GM21528 (cell line): ENCODE measurements around the gene CYP4A22.
"Not testable (repeated sequence)": the region's sequence is repeated elsewhere in the genome, so short reads cannot be mapped to it uniquely, and the experiment has no call there.

Experiments used
- ATAC-seq: cut with Tn5 transposase; IDR thresholded peaks from one replicate; pipeline ENCODE4 v1.9.1; 2021; ENCODE audit warnings: mild to moderate bottlenecking, moderate library complexity; ENCODE audit not compliant: unreplicated experiment, low FRiP score

Gene CYP4A22, protein sequence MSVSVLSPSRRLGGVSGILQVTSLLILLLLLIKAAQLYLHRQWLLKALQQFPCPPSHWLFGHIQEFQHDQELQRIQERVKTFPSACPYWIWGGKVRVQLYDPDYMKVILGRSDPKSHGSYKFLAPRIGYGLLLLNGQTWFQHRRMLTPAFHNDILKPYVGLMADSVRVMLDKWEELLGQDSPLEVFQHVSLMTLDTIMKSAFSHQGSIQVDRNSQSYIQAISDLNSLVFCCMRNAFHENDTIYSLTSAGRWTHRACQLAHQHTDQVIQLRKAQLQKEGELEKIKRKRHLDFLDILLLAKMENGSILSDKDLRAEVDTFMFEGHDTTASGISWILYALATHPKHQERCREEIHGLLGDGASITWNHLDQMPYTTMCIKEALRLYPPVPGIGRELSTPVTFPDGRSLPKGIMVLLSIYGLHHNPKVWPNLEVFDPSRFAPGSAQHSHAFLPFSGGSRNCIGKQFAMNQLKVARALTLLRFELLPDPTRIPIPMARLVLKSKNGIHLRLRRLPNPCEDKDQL

DNA sequence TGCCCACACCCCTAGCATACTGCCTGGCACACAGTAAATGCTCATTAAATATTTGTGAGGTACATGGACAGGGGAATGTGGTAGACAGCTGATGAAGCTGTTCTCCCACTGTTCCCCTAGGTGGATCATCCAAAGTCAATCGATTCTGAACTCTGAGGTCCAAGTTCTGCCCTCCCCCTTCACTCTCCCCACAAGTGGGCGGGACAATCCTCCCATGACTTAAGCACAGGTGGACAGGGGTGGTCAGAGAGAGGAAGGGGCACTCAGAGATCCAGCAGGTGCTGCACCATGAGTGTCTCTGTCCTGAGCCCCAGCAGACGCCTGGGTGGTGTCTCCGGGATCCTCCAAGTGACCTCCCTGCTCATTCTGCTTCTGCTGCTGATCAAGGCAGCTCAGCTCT lies at the start of gene CYP4A22:
CYP4A22 (plus strand) TSS at position 244 of the 400 bp plus-strand sequence; CDS start at position 289, 45 bp downstream.
- ATAC-seq = no peak

DNA sequence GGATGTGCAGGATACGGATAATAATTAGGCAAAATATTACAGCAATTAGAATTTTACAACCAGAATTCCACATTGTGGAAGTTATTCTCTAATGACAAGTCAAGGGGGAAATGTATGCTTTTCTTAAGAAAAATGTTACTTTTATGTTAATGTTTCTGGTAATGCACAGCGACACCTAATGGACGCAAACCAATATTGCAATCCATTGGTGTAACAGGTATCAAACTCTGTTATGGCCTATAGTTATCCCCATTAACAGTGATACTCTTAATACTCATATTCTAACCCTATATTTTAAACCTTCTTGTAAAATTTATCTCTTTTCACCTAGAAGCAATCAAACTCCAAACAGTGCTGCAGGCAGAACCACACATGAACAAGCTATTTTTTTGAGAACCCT lies 47.9 kb upstream of the CYP4A22 start:
- not testable (repeated sequence) for ATAC-seq

DNA sequence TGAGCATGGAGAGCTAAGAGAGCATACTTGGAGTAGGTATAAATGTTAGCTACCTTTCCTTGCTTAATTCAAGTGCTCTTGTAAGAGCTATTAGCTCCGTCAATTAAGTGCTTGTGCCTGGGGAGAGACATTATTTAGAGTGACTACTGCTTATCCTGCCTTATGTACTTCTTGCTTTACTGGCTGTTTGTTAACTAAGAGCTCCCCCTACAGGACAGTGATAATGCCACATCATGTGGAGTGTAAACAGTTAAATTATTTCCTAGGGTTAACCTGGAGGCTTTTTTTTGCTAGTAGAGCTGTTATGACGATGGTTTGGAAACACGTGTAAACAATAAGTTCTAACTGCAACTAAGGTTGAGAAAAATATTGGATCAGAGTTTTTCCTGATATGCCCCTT lies 45.8 kb upstream of the CYP4A22 start:
- not testable (repeated sequence) for ATAC-seq

DNA sequence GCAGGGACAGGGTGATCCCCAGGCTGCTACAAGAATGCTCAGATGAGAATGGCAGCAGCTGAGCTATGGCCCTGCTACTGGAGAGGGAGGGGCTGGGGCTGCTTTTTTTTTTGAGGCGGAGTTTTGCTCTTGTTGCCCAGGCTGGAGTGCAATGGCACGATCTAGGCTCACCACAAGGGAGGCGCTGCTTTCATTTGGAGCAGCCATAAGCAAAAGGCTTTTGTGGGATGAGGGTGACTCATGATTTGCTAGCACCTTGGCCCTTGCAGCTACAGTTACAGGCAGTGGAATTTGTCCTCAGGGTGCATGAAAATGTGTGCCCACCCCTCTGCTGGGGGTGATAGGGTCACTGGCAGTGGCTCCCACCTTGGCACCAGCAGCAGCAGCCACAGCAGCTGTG lies 32.4 kb upstream of the CYP4A22 start:
- ATAC-seq = no peak

DNA sequence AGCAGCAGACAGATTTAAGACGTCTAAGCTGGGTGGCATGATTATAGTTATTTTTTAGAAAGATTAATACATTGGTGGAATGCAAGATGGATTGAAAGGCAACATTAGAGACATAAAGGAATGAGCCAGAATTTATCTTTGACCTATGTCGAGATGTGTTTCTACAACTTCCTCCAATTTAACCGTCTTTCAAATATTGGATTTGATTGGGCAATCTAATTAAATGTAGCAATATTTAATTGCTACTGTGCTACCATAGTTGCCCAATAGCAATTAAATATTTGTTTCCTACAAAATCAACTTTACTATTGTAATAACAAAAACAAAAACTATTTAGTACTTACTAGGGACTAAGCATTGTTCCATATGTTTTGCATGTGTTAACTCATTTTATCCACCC lies 30.4 kb upstream of the CYP4A22 start:
- no peak for ATAC-seq

DNA sequence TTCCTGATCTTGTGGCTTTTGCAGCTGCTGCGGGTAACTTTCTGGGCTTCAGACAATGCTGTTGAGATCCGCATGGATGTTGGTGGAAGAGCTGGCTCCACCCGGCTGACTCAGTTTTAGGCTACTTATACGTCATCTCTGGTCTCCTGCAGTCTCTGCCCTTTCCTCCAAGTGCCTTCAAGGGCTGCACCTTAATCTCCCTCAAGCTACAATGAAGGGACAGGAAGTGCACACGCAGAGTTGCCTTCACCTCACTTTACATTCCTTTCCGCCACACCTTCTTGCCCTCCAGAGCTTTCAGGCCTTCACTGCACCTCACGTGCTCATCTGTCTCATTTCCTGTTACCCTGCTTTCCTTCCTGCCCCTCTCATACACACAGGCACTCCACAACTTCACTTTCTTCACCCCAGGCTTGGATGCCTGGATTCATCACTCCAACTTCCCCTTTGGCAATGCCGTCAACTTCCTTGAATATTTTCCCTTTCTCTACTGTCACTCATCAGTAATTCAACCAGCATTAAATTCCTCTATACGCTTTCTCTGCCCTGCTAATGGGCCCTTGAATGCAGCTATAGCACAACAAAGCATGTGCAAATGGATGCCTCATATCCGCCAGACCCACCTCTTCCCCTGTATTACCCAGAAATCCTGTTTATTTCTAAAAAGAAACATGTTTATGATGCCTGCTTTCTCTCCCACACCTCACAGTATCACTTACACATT lies 29.2 kb upstream of the CYP4A22 start:
- not testable (repeated sequence) for ATAC-seq

DNA sequence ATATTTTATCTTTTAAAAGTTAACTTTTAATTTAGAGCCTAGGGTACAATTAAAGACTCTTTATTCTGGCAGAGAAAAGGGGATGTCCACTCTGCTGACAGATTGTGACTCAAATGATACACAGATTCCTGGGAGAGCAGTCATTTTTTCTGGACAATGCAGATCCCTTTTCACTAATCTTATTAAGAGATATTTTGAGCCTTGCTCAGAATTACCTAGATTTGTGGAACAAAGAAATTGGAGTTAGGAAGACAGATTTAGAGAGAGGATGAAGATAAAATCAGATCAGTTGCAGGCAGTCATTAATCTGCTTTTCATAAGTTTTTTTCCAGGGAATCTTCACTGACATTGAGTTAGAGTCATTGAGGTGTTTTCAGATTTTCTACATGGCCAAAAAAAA lies 27.8 kb upstream of the CYP4A22 start:
- ATAC-seq = not testable (repeated sequence)

DNA sequence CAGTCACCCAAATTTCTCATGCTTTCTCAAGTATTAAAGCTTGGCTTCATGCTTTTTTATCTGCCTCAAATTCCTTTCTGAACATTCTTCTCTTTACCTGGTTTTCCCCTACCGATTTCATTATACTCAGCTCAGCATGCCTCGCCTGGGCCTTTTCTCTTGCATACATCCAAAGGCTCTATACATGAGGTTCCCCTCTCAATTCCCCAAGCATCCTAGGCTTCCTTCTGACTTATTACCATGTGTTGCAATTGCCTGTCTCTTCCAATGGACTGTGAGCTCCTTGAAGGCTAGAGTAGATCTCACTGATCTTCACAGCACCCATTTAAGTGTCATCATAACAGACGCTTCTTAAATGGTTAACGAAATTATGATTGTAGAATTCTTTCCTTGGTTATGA lies 24.1 kb upstream of the CYP4A22 start:
- ATAC-seq = no peak

DNA sequence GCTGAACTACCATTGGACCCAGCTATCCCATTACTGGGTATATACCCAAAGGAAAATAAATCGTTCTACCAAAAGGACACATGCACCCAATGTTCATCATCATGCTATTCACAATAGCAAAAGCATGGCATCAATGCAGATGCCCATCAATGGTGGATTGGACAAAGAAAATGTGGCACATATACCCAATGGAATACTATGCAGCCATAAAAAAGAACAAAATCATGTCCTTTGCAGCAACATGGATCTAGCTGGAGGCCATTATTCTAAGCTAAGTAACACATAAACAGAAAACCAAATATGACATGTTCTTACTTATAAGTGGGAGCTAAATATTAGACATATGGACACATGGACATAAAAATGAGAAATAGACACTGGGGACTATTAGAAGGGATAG lies 16.2 kb upstream of the CYP4A22 start:
- not testable (repeated sequence) for ATAC-seq

DNA sequence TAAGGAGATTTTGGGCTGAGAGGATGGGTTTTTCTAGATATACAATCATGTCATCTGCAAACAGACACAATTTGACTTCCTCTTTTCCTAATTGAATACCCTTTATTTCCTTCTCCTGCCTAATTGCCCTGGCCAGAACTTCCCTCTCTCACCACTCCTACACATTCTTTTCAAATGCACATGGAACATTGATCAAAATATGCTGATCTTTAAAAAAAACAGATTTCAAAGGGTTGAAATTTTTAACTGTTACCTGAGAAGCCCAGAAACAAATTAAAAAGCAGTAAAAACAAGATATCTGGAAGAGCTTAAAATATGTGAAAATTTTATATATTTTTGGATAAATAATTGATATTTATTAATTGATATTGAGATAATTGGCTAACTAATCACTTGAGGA lies 12.4 kb upstream of the CYP4A22 start:
- not testable (repeated sequence) for ATAC-seq

DNA sequence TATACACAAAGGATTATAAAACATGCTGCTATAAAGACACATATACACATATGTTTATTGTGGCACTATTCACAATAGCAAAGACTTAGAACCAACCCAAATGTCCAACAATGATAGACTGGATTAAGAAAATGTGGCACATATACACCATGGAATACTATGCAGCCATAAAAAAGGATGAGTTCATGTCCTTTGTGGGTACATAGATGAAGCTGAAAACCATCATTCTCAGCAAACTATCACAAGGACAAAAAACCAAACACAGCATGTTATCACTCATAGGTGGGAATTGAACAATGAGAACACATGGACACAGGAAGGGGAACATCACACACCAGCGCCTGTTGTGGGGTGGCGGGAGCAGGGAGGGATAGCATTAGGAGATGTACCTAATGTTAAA lies 10.2 kb upstream of the CYP4A22 start:
- ATAC-seq = not testable (repeated sequence)

DNA sequence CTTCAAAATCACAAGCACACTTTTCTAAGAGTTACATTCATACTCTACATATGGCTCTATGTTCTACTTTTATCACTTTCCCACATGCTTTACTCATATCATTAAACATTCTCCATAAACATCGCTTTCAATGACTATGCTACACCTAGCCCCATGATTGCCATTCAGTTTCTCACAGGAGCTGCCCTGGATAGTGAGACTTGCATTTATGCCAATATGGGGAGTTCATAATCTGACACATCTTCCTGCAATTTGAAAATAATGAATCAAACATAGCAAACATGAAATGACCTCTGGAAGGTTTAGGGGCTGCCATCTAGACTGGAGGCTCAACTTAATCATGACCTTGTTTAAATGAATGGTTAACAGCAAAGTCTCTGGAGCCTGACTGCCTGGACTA lies 9.0 kb upstream of the CYP4A22 start:
- ATAC-seq = no peak

DNA sequence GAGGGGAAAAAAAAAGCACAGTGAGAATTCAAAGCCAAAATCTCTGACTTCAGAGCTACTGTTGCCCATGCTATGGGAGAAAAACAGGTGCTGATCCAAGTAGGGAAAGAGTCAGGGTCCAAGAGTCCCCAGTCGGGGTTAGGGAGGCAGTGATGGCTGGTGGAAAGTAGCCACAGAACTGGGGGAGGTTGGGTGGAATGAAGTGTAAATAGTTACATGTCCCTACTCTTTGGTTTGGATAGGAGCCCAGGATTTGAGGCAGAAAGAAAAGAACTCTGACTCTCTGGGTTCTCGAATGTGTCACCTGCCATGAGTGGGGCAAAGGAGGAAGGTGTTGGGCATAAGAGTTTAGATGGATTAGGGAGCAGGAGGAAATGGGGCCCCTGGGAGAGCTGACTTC lies 8.4 kb upstream of the CYP4A22 start:
- ATAC-seq = not testable (repeated sequence)

DNA sequence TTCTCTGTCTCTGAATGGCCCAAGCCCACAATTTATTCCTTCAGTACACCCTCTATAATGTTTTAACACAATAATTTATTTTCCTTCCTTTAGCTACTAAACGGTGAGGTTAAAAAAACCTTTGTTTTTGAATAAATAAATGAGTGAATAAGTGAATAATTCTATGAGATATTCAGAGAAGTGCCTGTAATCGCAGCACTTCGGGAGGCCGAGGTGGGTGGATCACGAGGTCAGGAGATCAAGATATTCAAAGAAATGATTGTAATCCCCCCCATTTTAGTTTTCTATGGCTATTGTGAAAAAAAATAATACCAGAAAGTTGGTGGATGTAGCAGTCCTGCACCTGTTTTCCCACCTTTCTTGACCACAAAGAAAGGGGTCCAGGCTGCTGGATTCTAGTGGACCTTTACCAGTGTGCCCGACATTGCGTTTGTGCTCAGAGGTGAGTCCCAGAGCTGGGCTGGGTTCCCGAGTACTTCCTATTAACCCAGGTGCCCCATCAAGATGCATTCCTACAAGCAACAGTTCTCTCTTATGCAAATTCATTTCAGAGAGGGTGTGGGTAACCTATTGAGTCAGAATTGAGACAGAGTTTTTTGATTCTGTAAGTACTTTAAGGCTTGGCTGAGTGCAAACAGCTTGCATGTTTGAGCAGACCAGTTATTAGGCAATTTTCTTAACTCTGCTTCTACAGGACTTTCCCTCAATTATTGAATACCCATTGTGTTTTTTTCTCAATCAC lies 7.6 kb upstream of the CYP4A22 start:
- ATAC-seq = not testable (repeated sequence)

DNA sequence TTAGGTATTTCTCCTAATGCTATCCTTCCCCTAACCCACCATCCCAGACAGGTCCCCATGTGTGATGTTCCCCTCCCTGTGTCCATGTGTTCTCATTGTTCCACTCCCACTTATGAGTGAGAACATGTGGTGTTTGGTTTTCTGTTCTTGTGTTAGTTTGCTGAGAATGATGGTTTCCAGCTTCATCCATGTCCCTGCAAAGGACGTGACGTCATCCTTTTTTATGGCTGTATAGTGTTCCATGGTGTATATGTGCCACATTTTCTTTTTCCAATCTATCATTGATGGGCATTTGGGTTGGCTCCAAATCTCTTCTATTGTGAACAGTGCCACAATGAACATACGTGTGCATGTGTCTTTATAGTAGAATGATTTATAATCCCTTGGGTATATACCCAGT lies 4.6 kb upstream of the CYP4A22 start:
- ATAC-seq = not testable (repeated sequence)

DNA sequence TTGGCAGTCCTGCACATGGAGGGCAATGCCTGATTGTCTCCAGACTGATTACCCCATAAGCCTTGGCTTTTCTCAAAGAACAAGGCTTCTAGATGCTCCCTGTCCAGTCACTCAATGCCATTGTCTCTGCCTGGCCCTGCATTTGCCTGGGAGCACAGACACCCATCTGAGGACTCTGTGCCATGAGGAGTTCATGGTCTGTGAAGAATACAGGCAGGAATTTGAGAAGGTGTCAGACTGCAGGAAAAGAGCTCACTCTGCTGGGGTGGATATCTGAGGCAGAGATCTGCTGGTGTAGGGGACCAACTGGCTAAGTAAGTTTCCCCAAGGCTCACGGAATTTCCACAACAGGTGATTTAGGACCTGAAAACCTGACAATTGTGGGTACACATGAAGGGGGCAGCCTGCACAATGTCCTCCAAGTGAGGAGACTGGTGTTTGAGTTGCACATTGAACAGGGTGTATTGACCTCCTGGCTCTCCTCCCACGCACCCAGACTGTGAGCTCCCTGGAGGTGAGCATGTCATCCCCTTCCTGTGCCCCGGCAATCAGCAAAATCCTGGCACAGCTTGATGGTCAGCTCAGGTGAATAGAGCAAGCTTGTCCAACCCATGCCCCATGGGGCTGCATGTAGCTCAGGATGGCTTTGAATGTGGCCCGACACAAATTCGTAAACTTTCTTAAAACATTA lies 829 bp downstream of the CYP4A22 start:
- ATAC-seq = no peak

DNA sequence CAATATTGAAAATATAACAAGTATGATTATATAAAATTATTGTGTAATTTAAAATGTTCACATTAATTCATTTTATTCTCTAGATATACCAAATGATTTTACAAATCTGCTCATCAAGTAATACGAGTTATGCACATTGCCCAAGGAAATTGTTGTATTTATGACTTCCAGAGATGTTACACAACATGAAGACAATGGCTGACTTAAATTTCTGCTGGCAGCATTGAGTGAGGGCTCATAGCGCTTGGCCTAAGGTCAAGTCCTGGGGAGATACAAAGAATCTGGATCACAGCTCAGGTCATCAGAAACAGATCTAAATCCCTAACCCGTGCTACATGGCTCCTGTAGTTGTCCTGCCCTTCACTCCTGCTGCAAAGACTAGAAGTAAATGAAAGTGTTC lies 3.1 kb downstream of the CYP4A22 start:
- not testable (repeated sequence) for ATAC-seq

DNA sequence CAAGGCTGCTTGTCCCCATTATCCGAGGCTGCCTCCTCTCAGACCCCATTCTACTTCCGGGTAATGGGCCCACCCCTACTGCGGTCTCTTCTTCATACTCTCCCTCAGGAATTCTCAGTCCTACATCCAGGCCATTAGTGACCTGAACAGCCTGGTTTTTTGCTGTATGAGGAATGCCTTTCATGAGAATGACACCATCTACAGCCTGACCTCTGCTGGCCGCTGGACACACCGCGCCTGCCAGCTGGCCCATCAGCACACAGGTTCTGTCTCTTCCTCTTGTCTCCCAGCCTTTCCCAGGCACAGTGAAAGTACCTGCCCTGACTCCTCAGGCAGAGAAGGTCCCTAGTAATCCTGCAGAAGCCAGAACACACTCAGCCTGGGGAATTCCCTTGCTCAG lies 6.4 kb downstream of the CYP4A22 start:
- ATAC-seq = not testable (repeated sequence)

DNA sequence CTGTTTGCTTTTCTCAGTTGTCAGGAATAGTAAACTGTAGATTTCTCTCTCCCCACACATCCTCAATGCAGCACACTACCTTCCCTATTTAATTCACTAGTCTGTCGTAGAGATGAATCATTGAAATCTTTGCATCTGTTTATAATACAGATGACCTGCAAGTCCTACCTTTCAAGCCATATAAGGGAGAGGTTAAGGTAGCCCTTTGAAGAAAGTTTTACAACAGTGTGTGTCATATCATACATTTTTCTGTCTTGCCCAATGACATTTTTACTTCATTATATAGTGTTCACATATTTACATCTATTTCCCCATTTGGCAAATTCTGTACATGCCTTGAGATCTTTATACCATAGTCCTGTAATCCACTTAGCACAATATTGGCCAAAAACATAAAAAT lies 9.3 kb downstream of the CYP4A22 start:
- ATAC-seq = not testable (repeated sequence)

DNA sequence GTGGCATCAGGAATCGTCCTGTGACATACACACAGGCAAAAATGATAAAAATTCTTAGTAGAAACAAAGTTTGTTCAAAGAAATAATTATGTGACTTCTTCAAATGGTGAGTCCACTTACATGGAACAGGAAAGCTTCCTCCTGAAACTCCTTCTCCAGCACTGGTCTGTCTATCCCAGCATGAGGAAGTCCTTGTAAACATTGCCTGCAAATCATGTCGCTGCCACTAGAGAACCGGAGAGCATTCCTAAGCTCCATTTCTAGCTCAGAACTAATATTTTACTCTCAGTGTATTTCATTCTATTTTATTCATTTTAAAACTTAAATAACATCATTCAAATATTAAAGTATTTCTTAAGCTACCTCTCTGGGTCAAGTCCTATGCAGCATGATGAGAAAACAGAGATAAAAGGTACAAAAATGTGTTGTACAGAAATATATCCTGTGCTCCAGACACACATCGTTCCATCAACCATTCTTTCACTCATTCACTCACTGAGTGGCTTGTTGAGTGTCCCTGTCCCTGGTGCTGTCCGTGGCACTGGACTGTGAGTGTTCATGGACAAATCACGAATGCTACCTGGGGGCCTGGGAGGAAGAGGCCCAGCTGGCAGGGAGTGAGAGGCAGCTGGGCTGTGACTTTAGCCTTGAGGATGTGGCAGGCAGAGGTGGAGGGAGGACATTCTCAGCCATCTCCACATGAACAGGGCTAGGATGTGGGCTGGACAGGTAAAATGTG lies 10.0 kb downstream of the CYP4A22 start:
- ATAC-seq = no peak
